Measurements from ENCODE around the gene CHAC2. TPM values are rescaled to one million over a fixed set of nuclear protein-coding genes. Genes with fewer than 3 reads are reported as not detected.

Gene CHAC2
- total and polyA plus RNA-seq, 2 of the 4 experiments (the other 2 are of a cell fraction), result 2.4 to 3.9 TPM

GRCh38 chr2:53786352-53786704, 18.7 kb downstream of the CHAC2 start:
- Histone ChIP-seq H2AK5ac (ENCODE audit: low read depth, low read length) (peak overlapping the region; percentile 1; the same call in 1 of the 2 replicates), H4K5ac (ENCODE audit: low read depth, low read length) (peak overlapping the region; percentile 42), H3K27ac (ENCODE audit: insufficient read depth, low read length) (peak overlapping the region; percentile 95), H4K91ac (ENCODE audit: insufficient read depth, low read depth, low read length) (peak overlapping the region; percentile 27), H4K20me1 (ENCODE audit: insufficient read depth, low read length) (peaks cover 19% of the 10 kb centered on the region; the same call in 1 of the 2 replicates), H2BK5ac (ENCODE audit: low read depth, low read length, poor library complexity, severe bottlenecking) (peak overlapping the region; percentile 84), H3K23ac (ENCODE audit: low read depth, low read length) (peak overlapping the region; percentile 71), H3K36me3 (ENCODE audit: control insufficient read depth, insufficient read depth, low read length) (peaks cover 1% of the 10 kb centered on the region; the same call in 1 of the 2 replicates), H2BK120ac (ENCODE audit: low read depth, low read length) (peak overlapping the region; percentile 45), H3K9me3 (ENCODE audit: control insufficient read depth, insufficient read depth, low read length) (no peaks in the 10 kb centered on the region), H2AK9ac (replicated peaks; ENCODE audit: low read depth, low read length, poor library complexity) (peak overlapping the region; percentile 65), H3K4me1 (ENCODE audit: control insufficient read depth, insufficient read depth, low read length) (peaks cover 8% of the 10 kb centered on the region), H3K9me1 (ENCODE audit: insufficient read depth, low read length) (peaks cover 6% of the 10 kb centered on the region), H3K56ac (ENCODE audit: extremely low read depth, insufficient read depth, low read length) (peak overlapping the region; percentile 87), H3K14ac (replicated peaks; ENCODE audit: low read depth, low read length) (peak overlapping the region; percentile 89), H2AFZ (replicated peaks; ENCODE audit: low read length, poor library complexity) (peak overlapping the region; percentile 94), H3K4ac (ENCODE audit: low read depth, low read length) (peak overlapping the region; percentile 84), H2BK20ac (ENCODE audit: low read depth, low read length) (0 out of 2 replicates have a peak overlapping the region, but pooled peaks have one; percentile 0), H4K8ac (ENCODE audit: low read depth in 2 of 2, low read length in 2 of 2) (peak overlapping the region; percentile 94 to 95), H3K4me3 (ENCODE audit: insufficient read depth, low read depth, low read length) (peak overlapping the region; percentile 93), H3K4me2 (ENCODE audit: low read depth, low read length) (peak overlapping the region; percentile 88), H2BK15ac (ENCODE audit: low read depth, low read length) (0 out of 3 replicates have a peak overlapping the region, but pooled peaks have one; percentile 2), H3K18ac (ENCODE audit: low read depth, low read length) (peak overlapping the region; percentile 55), H3K9ac (ENCODE audit: low read depth, low read length) (peak overlapping the region; percentile 94), H3K27me3 (ENCODE audit: control insufficient read depth, insufficient read depth, low read length) (no peaks in the 10 kb centered on the region), H3K79me1 (ENCODE audit: low read depth in 1 of 2, low read length in 2 of 2) (peaks cover 32 to 66% of the 10 kb centered on the region in 2 experiments)
- in situ Hi-C loops (cut with MboI; ENCODE audit: low sequenced_read_pairs), result no loop called here
- WGBS, 2 experiments (ENCODE audit: extremely low coverage in 2 of 2, insufficient read length in 1 of 2), result 0% methylated on average over 3 of the region's 18 CpGs; no CpG with 5 or more reads in 1 of the 2 experiments
- dilution Hi-C loops (cut with HindIII; ENCODE audit: low sequenced_read_pairs, unreplicated experiment), result no loop called here
- TF ChIP-seq FOS (IDR thresholded peaks at IDR 0.05; ENCODE audit: low read depth, low read length) (no peak), RCOR1 (IDR thresholded peaks at IDR 0.05; ENCODE audit: insufficient replicate concordance, low read length) (no peak), RFX5 (IDR thresholded peaks at IDR 0.05; ENCODE audit: low read depth, low read length) (no peak), POLR2A (IDR thresholded peaks at IDR 0.05; ENCODE audit: low read depth, low read length) (no peak), CTCF (conservative IDR thresholded peaks at IDR 0.05; ENCODE audit: low read depth, low read length) (no peak), ELK1 (IDR thresholded peaks at IDR 0.05; ENCODE audit: borderline replicate concordance, low read depth, low read length) (no peak), RAD21 (IDR thresholded peaks at IDR 0.05; ENCODE audit: low read length) (no peak), MAFK (IDR thresholded peaks at IDR 0.05; ENCODE audit: low read depth, low read length) (no peak), SMC3 (IDR thresholded peaks at IDR 0.05; ENCODE audit: low read depth, low read length) (no peak), CHD1 (IDR thresholded peaks at IDR 0.05; ENCODE audit: low read depth, low read length) (no peak)
- POLR2A ChIA-PET (ENCODE audit: unreplicated experiment), result no interaction called here
- BruUV-seq (replicated peaks), result TSS peak; percentile 63
- CTCF ChIA-PET, result interaction anchor here (0.5 kb wide), 1 partner anchor 658 kb away, joined by 3 read pairs; no protein-coding TSS in a partner anchor
- intact Hi-C loops (cut with micrococcal nuclease), result no loop called here
- DNase-seq, result peak; percentile 67
- ATAC-seq (ENCODE audit: low read depth), result peak; percentile 27

Measured in IMR-90 (cell line).